ENCODE results near the gene SLC2A10. TPM values are rescaled to one million over a fixed set of nuclear protein-coding genes. Genes with fewer than 3 reads are reported as not detected.
A peak's percentile ranks its signal among the peaks of the same experiment; 100 is the strongest.

Gene SLC2A10
- total RNA-seq, 4 donors from 2014 or later, result 20.8 to 31.5 (median 27.3) TPM

DNA sequence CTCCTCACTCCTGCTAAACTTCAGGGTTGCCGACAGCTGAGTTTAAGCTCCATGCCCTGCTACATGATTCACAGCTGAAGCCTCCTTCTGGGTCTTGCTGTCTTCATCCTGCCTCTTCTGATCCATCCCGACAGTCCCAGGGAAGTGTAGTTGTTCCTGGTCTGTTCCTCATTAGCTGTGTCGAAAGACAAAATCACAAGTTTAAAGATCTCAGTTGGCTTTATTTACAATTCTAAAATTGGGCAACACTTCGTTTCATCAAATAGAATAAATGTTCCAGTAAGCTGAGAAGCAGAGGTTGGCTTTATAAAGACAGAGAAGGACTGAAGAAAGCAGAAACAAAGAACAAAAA lies 4.1 kb upstream of the SLC2A10 start:
- DNase-seq (ENCODE audit: low spot score in 2 of 2), result peak in 1 of 2 donors; percentile 57
- no peaks in the 10 kb centered on the region for H3K27me3 ChIP-seq
- TF ChIP-seq EP300 (IDR thresholded peaks at IDR 0.05) (peak in 1 of 2 donors; percentile 70), POLR2A (IDR thresholded peaks at IDR 0.05) (no peak)
- H3K27ac ChIP-seq, result peak overlapping the region in 2 of 4 donors; percentile 69 to 75
- H3K9me3 ChIP-seq, result peaks cover 0 to 8% (median 0%) of the 10 kb centered on the region in 4 donors
- no peak overlapping the region for H3K4me3 ChIP-seq
- H3K4me1 ChIP-seq, result peaks cover 0 to 28% (median under 1%) of the 10 kb centered on the region in 4 donors
- 50 to 71% methylated on average over 4 of the region's 4 CpGs for WGBS, 2 donors
- no peaks in the 10 kb centered on the region for H3K36me3 ChIP-seq

DNA sequence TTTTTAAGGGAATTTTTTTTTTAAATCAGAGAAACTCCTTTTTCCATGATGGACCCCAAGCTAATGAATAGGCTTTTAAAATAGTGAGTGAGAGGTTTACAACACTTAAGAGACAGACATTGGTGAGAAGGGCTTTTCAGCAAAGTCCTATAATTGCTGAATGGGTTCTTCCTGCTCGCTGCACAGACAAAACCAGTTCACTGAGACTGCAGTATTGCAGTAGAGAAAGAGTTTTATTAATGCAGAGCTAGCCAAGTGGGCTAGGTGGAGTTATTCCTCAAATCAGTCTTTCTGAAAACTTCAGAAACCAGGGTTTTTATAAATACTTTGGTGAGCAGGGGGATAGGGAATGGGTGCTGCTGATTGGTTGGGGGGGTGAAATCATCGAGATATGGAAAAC lies 3.2 kb upstream of the SLC2A10 start:
- no peak for TF ChIP-seq EP300 (IDR thresholded peaks at IDR 0.05)
- TF ChIP-seq, protein P1, sequence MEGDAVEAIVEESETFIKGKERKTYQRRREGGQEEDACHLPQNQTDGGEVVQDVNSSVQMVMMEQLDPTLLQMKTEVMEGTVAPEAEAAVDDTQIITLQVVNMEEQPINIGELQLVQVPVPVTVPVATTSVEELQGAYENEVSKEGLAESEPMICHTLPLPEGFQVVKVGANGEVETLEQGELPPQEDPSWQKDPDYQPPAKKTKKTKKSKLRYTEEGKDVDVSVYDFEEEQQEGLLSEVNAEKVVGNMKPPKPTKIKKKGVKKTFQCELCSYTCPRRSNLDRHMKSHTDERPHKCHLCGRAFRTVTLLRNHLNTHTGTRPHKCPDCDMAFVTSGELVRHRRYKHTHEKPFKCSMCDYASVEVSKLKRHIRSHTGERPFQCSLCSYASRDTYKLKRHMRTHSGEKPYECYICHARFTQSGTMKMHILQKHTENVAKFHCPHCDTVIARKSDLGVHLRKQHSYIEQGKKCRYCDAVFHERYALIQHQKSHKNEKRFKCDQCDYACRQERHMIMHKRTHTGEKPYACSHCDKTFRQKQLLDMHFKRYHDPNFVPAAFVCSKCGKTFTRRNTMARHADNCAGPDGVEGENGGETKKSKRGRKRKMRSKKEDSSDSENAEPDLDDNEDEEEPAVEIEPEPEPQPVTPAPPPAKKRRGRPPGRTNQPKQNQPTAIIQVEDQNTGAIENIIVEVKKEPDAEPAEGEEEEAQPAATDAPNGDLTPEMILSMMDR (IDR thresholded peaks at IDR 0.05), result no peak
- no peak for TF ChIP-seq POLR2A (IDR thresholded peaks at IDR 0.05)
- H3K9me3 ChIP-seq, result peaks cover 0 to 8% (median 0%) of the 10 kb centered on the region in 4 donors
- peaks cover 0 to 37% (median 2%) of the 10 kb centered on the region in 4 donors for H3K4me1 ChIP-seq
- no peaks in the 10 kb centered on the region for H3K36me3 ChIP-seq
- H3K27ac ChIP-seq, result peak overlapping the region in 2 of 4 donors; percentile 69 to 75
- no peak overlapping the region for H3K4me3 ChIP-seq
- no peaks in the 10 kb centered on the region for H3K27me3 ChIP-seq
- no peak for DNase-seq (ENCODE audit: low spot score in 2 of 2)
- WGBS, 2 donors, result 88 to 92% methylated on average over 2 of the region's 2 CpGs

DNA sequence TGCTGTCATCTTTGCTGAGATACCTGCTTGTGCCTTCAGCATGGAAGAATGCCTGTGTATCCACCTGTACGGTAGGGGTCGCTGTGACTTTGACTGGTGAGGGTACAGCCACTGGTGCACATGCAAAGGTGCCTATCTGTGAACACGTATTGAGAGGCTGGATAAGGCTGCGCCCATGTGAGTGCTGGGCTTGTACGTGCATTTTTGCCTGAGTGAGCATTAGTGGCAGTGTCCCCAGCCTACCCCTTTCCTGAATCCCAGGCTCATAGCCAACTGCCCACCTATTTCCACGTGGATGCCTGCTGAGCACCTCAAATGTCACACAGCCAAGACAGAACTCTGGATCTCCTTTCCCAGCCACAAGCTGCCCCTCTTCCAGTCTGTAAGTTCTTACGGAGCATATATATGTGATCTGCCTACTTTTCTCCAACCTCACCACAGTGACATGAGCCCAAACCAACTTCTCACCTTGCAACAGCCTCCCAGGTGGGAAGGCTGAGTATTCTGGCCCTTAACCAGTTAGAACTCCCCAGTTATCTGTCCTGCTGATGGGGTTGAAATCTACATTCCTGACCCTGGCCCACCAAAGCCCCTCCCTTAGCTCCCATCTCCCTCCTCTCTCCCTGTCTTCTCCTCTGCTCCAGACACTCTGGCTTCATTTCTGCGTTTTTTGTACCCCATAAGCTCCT lies 1.1 kb upstream of the SLC2A10 start:
- no peaks in the 10 kb centered on the region for H3K36me3 ChIP-seq
- no peaks in the 10 kb centered on the region for H3K27me3 ChIP-seq
- no peak overlapping the region for H3K4me3 ChIP-seq
- peaks cover 0 to 53% (median 2%) of the 10 kb centered on the region in 4 donors for H3K4me1 ChIP-seq
- peak overlapping the region in 2 of 4 donors; percentile 77 to 90 for H3K27ac ChIP-seq
- WGBS, 2 donors, result 63 to 73% methylated on average over 8 of the region's 8 CpGs
- peaks cover 0 to 8% (median 0%) of the 10 kb centered on the region in 4 donors for H3K9me3 ChIP-seq
- TF ChIP-seq, protein P1 (IDR thresholded peaks at IDR 0.05), result no peak
- no peak for TF ChIP-seq POLR2A (IDR thresholded peaks at IDR 0.05)
- TF ChIP-seq EP300 (IDR thresholded peaks at IDR 0.05), result no peak
- DNase-seq (ENCODE audit: low spot score in 2 of 2), result no peak

DNA sequence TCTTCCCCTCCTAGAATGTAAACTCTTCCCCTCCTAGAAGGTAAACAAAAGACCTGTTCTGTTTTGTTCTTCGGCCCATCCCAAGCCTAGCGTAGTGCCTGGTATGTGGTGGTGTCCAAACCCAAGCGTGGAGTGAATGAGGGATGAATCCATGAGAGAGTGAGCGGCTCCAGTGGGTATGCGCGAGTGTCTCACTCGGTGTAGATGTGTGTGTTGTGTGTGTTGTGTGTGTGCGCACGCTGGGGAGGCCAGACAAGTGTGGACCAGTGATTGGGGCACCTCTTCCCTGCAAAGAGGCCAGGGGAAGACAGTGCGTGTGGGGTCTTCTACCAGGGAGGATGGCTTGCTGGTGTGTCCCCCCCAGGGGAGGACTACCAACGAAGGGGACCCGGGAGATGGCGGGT lies 392 bp upstream of the SLC2A10 start:
- Histone ChIP-seq H3K9me3 (peaks cover 0 to 8% (median 0%) of the 10 kb centered on the region in 4 donors), H3K4me3 (peak overlapping the region; percentile 49 to 77 (median 61)), H3K27me3 (no peaks in the 10 kb centered on the region), H3K4me1 (peaks cover 0 to 56% (median 2%) of the 10 kb centered on the region in 4 donors), H3K27ac (peak overlapping the region; percentile 71 to 90 (median 76)), H3K36me3 (no peaks in the 10 kb centered on the region)
- TF ChIP-seq POLR2A (IDR thresholded peaks at IDR 0.05), result no peak
- 47 to 53% methylated on average over 13 of the region's 13 CpGs for WGBS, 2 donors
- no peak for DNase-seq (ENCODE audit: low spot score in 2 of 2)

DNA sequence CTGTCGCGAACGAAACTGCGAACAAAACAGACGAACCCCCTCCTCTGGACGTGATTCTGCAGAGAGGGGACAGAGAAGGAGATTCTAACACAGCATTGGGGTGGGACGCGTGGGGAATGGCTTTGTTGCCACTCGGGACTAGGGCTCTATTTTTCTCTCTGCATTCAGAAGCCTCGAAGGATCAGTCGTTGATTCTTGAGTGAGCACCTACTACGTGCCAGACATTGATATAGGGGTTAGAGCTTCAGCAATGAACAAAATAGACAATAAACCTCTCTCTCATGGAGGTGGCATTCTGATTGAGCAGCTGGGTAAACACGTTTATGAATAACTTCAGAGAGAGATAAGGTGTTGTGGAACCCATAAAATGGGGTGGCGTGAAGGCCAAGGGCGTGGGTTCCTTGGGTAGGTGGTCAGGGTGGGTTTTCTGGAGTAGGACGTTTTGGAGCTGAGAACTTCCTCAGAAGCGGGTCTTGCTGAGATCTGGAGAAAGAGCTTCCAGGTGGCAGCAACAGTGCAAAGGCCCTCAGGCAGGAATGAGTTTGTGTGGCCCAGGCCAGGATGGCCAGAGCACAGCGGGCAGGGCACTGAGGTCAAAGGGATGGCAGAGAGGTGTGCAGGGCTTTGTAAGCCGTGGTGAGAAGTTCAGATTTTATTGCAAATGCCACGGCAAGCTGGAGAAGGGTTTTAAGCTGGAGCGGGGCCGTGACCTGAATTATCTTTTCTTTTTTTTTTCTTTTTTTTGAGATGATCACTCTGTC lies 884 bp downstream of the SLC2A10 start:
- no peaks in the 10 kb centered on the region for H3K27me3 ChIP-seq
- no peak for TF ChIP-seq EP300 (IDR thresholded peaks at IDR 0.05)
- TF ChIP-seq, protein P1 (IDR thresholded peaks at IDR 0.05), result no peak
- no peak for TF ChIP-seq POLR2A (IDR thresholded peaks at IDR 0.05)
- H3K36me3 ChIP-seq, result peaks cover 0 to 7% (median 0%) of the 10 kb centered on the region in 3 donors
- peak overlapping the region; percentile 71 to 90 (median 76) for H3K27ac ChIP-seq
- H3K9me3 ChIP-seq, result peaks cover 0 to 8% (median 0%) of the 10 kb centered on the region in 4 donors
- H3K4me1 ChIP-seq, result peaks cover 0 to 60% (median 2%) of the 10 kb centered on the region in 4 donors
- H3K4me3 ChIP-seq, result peak overlapping the region; percentile 49 to 77 (median 61)
- 33 to 36% methylated on average over 22 of the region's 22 CpGs for WGBS, 2 donors
- no peak for DNase-seq (ENCODE audit: low spot score in 2 of 2)

All from tibial nerve (tissue), 4 donors.